ENCODE measurements around the gene EXO5.

DNA sequence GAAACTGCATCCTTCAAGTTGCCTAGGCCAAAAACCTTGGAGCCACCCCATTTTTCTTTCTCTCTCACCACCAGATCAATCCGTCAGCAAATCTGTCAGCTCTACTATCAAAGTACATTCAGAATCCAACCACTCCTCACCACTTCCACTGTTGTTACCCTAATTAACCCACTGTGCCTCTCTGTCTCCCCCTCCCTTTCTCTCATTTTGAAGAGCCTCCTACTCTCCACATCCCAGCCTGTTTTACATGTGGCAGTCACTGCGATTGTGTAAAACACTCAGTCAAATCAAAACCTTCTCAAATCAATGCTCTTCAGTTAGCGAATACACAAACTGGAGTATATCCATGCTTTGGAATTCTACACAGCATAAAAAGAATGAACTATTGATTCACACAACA, 55.9 kb downstream of the EXO5 start:
- TF ChIP-seq, protein P1, sequence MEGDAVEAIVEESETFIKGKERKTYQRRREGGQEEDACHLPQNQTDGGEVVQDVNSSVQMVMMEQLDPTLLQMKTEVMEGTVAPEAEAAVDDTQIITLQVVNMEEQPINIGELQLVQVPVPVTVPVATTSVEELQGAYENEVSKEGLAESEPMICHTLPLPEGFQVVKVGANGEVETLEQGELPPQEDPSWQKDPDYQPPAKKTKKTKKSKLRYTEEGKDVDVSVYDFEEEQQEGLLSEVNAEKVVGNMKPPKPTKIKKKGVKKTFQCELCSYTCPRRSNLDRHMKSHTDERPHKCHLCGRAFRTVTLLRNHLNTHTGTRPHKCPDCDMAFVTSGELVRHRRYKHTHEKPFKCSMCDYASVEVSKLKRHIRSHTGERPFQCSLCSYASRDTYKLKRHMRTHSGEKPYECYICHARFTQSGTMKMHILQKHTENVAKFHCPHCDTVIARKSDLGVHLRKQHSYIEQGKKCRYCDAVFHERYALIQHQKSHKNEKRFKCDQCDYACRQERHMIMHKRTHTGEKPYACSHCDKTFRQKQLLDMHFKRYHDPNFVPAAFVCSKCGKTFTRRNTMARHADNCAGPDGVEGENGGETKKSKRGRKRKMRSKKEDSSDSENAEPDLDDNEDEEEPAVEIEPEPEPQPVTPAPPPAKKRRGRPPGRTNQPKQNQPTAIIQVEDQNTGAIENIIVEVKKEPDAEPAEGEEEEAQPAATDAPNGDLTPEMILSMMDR (IDR thresholded peaks at IDR 0.05; ENCODE audit: low read length) = no peak
- no peak for TF ChIP-seq EZH2 (IDR thresholded peaks at IDR 0.05; ENCODE audit: borderline replicate concordance, low read length)

Data from OCI-LY1 (cell line).